G401.6 (cell line): ENCODE measurements around the gene CHRNA5.

Experiments
- FAIRE-seq: peaks from 2 replicates; lab custom pipeline; 2012; peaks lifted over from hg19 to GRCh38; lab: Jason Lieb, UNC

Gene CHRNA5

GRCh38 chr15:78640527-78641101 lies 75.3 kb downstream of the CHRNA5 start:
- no peak for FAIRE-seq

- no peak for FAIRE-seq
Observed at GRCh38 chr15:78641102-78641748, 75.9 kb downstream of the CHRNA5 start, which contains the start of gene CHRNB4. CHRNB4 (minus strand) TSS chr15:78641210; CDS start chr15:78641133, 77 bp downstream.

- no peak for FAIRE-seq
Observed at GRCh38 chr15:78641749-78642275, 76.5 kb downstream of the CHRNA5 start.

- no peak for FAIRE-seq
Observed at GRCh38 chr15:78642331-78642730, 77.0 kb downstream of the CHRNA5 start.
